Measurements from ENCODE around the gene MEIS1. TPM values are rescaled to one million over a fixed set of nuclear protein-coding genes. Genes with fewer than 3 reads are reported as not detected.

Gene MEIS1
- total RNA-seq, 2 donors from 2014 or later: 82.1 to 84.6 TPM

DNA sequence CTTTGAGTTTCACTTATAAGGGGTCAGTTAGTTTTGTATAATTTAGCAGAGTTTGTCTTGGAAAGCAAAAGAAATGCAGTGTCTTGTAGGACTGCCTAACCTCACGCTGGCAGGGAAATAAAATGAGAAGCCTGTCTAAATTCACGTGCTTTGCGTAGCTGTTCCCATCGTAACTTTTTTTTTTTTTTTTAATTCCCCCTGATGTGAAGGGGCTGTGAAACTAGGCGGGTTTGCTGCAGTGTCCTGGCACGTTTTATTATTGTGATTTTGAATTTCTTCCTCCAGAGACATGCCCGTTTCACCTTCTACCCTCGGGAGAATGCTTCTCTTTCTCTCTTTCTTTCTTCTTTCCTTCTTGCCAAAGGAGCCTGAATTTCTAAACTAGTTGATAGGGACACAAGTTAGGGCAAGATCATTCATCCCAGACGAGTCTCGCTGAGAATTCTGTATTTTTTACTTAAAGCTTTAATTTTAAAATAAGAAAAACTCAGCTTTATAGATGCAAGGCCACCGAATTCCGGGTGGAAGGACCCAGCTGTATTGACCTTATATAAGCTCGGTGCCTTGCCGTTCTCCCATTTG, 2.3 kb downstream of the MEIS1 start:
- WGBS, 2 donors: 1 to 3% methylated on average over 14 of the region's 14 CpGs
- Histone ChIP-seq H3K27ac (peak overlapping the region; percentile 72 to 98 (median 92)), H3K4me3 (peak overlapping the region; percentile 65 to 72), H3K9me3 (no peaks in the 10 kb centered on the region), H3K27me3 (no peaks in the 10 kb centered on the region), H3K36me3 (replicated peaks in 1 of 2; ENCODE audit: insufficient read depth in 1 of 2, low read depth in 2 of 2) (no peaks in the 10 kb centered on the region), H3K4me1 (no peaks in the 10 kb centered on the region)
- no peak for TF ChIP-seq POLR2A (IDR thresholded peaks at IDR 0.05)
- TF ChIP-seq CTCF (IDR thresholded peaks at IDR 0.05): no peak
- DNase-seq (no peak), ATAC-seq (no peak)
- intact Hi-C loops (cut with DNase I): no loop called here

GRCh38 chr2:66437691-66438497, 3.0 kb downstream of the MEIS1 start:
- H3K27ac ChIP-seq: peak overlapping the region; percentile 72 to 98 (median 92)
- DNase-seq: peak in 3 of 4 donors; percentile 39 to 64 (median 55)
- peak in 2 of 3 donors; percentile 55 to 56 for TF ChIP-seq POLR2A (IDR thresholded peaks at IDR 0.05)
- TF ChIP-seq CTCF (IDR thresholded peaks at IDR 0.05): no peak
- H3K9me3 ChIP-seq: no peaks in the 10 kb centered on the region
- WGBS, 2 donors: 1 to 4% methylated on average over 20 to 22 of the region's 22 CpGs
- H3K36me3 ChIP-seq (replicated peaks in 1 of 2; ENCODE audit: insufficient read depth in 1 of 2, low read depth in 2 of 2): no peaks in the 10 kb centered on the region
- intact Hi-C loops (cut with DNase I): no loop called here
- H3K27me3 ChIP-seq: no peaks in the 10 kb centered on the region
- no peaks in the 10 kb centered on the region for H3K4me1 ChIP-seq
- peak overlapping the region; percentile 65 to 72 for H3K4me3 ChIP-seq
- no peak for ATAC-seq

- Histone ChIP-seq H3K9me3 (no peaks in the 10 kb centered on the region), H3K4me1 (no peaks in the 10 kb centered on the region), H3K27me3 (no peaks in the 10 kb centered on the region), H3K27ac (peak overlapping the region; percentile 72 to 98 (median 92)), H3K36me3 (replicated peaks in 1 of 2; ENCODE audit: insufficient read depth in 1 of 2, low read depth in 2 of 2) (no peaks in the 10 kb centered on the region), H3K4me3 (peak overlapping the region; percentile 65 to 73)
- TF ChIP-seq POLR2A (IDR thresholded peaks at IDR 0.05) (no peak), CTCF (IDR thresholded peaks at IDR 0.05) (no peak)
- intact Hi-C loops (cut with DNase I): no loop called here
- WGBS, 2 donors: 2 to 3% methylated on average over 8 of the region's 8 CpGs
- DNase-seq: no peak
- ATAC-seq: no peak
These were observed 3.5 kb downstream of the MEIS1 start for GRCh38 chr2:66438498-66438833.

DNA sequence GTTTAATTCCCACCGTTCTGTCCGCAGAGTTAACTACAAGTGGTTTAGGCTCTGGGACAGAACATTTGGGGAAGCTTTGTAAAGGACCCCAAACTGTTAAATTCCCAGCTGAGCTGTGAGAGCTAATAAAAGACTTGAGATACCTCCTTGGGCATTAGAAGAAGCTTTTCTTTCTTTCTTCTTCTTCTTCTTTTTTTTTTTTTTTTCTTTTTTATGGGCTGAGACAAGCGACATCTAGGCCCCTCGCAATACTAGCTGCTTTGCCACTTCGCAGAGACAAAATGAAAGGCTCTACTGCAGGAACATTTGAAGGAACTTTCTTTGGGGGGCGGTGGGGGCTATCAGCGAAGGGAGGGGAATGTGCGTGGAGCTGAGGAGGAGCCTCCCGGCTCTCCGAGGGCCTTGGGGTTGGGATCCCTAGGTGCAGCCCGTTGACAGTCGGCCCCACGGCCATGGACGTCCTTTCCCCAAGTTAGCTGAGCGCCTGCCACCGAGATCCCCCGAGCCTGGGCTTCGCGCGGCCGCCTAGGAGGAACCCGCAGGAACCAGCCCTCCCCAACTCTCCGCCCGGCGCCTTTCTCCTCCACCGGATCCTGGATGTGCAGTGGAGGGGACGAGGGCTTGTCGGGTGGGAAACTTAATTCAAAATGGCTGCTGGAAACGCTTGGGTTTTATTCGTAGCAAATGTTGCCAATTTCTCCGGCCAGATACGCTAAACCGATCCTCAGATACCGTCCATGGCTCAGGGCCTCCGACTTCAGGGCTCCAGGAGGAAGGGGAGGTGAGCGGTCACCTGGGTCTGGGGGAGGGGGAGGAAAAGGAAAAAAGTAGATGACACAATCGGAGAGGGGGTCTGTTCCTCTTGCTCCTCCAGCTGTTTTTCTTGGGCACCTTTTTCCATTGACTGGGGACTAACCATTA, 4.2 kb downstream of the MEIS1 start:
- DNase-seq (peak in 1 of 4 donors; percentile 17), ATAC-seq (no peak)
- no peaks in the 10 kb centered on the region for H3K27me3 ChIP-seq
- H3K9me3 ChIP-seq: no peaks in the 10 kb centered on the region
- no peaks in the 10 kb centered on the region for H3K4me1 ChIP-seq
- TF ChIP-seq POLR2A (IDR thresholded peaks at IDR 0.05) (no peak), CTCF (IDR thresholded peaks at IDR 0.05) (no peak)
- no peaks in the 10 kb centered on the region for H3K36me3 ChIP-seq (replicated peaks in 1 of 2; ENCODE audit: insufficient read depth in 1 of 2, low read depth in 2 of 2)
- WGBS, 2 donors: 1% methylated on average over 20 to 37 of the region's 37 CpGs
- peak overlapping the region; percentile 89 to 98 (median 92) for H3K27ac ChIP-seq
- peak overlapping the region; percentile 65 to 73 for H3K4me3 ChIP-seq
- intact Hi-C loops (cut with DNase I): no loop called here
